ENCODE results near the gene AFF2.

AFF2 gene

DNA sequence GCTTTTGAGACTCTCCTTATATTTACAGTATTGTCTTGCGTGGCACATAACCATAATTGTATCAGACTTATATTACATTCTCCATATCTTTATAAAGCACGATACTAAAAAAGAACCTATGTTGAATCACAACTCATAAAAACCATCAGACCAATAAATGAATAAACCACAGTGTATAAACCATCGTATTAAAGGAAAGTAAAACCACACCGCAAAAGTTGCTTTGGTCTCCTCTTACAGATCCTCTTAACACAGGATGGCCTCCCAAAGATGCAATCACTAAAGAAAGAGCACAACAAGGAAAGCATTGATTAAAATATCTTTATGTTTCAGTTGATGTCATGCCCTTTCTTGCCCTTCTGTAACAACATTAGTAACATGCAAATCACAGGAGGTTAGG, 437.9 kb downstream of the AFF2 start:
- DNase-seq, result no peak

DNA sequence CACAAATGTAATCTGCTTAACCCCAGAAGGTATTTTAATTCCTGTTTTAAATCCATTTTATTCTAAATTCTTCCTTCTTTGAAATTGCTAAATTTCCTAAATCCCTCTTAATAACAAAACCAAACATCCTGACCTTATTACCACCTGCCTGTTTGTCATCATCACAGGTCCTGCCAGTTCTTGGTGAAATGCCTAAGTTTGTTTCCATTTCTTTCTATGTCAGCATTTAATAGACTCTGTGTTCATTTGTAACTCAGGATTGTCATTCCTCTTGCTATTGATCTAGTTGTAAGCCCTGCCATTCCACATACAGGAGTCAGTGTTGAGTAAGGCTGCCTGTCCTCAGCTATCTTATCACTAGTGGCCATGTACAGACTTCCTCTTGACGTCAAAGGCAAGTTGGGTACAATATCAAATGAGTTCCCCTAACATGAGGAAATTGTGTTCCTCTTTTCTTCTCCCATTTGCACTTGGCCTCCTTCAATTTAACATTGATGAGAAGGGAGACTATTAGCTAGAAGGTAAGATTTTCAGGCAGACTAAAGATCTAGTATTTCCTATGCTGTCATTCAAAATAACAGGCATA, 440.1 kb downstream of the AFF2 start:
- DNase-seq, result peak; percentile 1

DNA sequence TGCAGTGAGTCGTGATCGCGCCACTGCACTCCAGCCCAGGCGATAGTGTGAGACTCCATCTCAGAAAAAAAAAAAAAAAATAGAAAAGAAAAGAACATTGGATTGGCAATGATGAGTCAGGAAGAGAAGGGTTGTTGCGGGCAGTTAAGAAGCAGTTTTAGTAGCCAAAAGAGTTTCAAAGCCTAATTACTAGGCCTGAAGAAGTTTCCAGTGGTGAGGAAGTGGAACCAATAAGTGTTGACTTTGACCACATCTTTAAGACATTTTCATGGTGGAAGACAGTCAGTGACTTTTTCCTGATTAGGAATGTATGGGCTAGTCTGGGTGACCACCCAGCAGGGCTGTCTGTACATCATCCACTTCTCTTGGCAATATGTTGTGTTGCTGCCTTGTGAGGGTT, 442.3 kb downstream of the AFF2 start:
- DNase-seq, result no peak

DNA sequence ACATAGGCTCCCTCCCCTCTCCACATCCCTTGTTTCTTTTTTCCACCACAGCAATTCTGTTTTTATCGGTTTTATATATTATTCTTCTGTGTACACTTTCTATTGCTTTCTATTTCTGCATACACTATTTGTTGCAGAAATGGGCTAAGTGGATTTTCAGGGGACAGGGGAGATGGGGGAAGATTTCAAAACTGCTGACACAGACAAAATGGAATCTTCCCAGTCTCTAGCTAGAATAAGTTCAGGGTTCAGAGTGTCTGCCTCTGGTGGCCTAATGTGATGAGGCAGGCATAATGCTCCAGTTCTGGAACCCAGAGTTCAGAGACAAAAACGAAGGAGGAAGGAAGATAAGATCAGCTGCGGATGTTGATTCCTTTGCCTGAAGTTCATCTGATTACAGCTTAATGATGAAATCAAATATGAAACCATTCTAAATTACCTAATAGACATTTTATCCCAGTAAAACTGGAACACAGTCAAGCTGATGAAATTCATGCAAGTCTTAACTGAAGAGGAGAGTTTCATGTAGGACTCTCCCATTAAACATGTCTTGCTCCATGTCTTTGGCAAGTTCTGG, 447.1 kb downstream of the AFF2 start:
- DNase-seq, result no peak

DNA sequence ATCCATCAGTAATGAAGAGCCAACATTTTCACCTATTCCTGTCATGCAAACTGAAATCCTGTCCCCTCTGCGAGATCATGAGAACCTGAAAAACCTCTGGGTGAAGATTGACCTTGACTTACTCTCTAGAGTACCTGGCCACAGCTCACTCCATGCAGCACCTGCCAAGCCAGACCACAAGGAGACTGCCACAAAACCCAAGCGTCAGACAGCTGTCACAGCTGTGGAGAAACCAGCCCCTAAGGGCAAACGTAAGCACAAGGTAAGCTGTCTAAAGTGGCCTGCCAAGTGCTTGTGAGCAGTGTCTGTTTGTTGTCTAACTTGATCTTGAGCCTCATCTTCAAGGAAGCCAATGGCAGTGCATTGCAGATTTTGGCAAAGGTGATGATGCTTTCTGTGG, 455.9 kb downstream of the AFF2 start:
- no peak for DNase-seq

DNA sequence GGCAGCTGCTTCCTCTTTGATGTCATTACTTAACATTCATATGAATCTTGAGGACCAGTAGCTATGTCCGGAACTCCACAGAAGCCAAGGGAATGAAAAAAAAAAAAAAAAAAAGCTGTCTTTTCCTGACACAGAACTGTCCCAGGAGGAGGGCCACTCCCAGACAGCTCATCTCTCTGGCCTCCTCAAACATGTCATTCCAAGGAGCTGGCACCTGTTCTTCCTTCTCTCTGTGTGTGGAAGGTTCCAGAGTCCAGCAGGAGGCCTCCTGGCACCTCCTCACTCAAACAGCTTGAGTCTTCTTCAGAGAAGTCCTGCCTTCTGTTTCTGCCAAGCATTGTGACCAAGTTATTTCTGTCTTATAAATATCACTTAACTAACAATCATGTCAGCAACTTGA, 458.5 kb downstream of the AFF2 start:
- DNase-seq, result no peak

DNA sequence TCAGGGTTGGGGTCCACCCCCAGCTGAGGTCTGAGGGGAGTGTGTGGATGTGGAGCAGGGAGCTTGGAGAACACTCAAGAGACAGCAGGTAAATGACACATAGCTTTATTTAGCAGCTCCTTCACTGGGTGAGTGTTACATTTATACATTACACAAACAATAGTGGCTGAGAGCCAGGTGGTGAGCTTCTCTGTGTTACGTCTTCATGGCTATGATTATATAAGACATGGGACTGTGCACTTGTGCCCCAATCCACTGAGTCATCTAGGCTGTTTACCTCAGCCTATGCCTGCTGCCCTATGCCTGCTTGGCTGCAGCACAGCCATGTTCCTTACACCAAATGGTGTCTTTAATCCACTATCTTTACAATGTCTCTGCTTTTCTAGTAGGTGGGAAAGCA, 459.6 kb downstream of the AFF2 start:
- DNase-seq, result no peak

DNA sequence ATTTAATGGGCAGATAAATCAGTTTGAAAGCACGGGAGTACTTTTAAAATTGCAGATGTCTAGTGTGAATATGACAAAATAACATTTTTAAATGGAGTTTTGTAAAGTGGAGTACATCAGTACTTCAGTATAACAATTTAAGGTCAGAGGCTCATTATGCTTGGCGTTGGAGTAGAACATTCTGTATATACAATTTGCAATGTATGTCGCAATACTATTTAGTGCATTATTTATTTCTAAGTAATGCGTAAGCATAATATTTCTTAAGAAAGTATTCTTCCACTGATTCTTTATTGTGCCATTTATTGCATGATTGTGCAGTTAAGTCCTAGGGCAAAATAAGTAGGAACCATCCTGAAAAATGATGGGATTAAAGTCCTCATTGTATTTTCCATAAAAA, 461.6 kb downstream of the AFF2 start:
- DNase-seq, result no peak

DNA sequence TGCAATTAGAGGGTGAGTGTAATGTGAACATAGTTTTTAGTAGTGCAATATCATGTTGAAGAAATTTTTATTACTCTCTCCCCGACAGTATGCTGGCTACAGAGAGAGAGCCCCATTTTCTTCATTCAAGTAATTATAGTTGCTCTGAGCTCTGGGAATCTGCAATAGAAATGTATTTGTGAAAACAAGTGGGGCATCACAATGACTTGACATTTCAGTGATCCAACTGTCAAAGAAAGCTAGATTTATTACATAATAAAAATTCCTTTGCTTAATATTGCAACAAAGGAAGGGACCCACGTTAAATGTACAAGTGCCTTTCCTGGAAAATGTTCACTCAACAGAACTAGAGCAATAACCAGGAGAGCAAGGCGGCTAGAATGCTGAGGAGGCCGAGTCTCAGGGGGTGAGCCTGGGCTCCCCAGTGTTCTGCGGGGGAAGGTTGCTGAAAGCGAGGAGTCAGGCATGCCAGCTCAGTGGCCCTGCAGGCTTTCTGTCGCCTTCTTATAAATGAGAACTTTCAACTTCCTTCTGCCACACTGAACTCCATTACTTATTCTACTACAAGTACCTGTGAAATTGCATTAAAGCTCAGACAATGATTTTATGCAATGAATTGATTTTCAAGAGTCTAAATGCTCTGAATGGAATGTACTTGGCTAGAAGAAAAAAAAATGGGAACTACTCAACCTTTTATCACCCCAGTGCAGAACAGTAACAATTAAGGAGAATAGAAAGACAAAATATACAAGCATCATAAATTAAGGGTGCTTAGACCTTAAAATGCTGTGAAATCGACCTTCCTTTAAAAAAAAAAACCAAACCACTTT, 476.4 kb downstream of the AFF2 start:
- no peak for DNase-seq

DNA sequence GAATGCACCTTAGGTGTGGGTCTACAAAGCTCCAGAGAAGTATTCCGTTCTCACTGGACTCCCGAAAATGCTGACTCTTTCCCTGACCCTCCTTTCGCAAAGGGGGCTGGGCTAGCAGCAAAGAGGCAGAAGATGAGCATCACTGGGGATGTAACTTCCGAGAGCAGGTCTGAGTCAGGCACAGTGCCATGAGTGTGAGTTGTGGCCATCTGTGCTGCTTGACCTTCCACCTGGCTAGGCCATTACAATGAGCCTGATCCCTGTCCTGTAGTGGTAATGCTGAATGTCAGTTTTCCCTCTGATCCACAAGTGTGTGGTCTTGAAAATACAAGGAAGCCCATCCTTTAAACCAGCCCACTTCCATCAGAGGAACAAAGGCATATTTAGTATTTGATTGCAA, 479.4 kb downstream of the AFF2 start:
- DNase-seq, result no peak

DNA sequence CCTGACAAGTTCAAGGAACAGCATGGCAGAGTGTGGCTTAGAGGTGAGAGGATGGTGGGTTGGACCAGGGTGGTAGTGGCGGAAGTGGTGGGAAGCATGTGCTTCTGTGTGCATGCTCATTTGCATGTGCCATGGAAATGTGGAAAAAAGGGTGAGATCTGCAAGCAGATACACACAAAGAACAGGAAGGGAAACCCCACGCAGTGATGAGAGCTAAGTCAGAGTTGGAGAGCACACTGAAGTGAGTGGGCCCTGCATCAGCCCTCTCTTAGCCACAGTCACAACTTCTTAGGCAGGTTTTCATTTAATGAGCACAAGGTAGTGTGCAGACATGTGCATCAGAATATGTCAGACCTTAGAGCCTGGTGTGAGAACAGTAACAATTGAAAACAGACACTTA, 483.8 kb downstream of the AFF2 start:
- DNase-seq, result no peak

DNA sequence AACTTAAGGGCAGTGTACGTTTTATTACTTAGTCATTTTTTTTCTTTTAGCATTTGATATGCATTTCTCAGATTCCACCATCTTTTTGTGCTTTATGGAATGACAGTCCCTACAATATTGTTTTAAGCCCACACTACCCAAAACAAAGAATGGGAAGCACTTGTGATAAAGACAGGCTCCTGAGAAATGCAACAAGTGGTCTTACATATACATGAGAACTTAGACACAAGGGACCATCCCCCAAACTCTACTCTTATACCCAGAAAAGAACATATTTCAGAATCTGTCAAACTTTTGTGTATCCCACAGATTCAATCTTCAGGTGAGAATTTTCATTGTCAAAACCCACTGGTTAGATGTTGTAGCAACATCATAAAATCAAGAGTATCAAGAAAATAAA, 491.1 kb downstream of the AFF2 start:
- no peak for DNase-seq

DNA sequence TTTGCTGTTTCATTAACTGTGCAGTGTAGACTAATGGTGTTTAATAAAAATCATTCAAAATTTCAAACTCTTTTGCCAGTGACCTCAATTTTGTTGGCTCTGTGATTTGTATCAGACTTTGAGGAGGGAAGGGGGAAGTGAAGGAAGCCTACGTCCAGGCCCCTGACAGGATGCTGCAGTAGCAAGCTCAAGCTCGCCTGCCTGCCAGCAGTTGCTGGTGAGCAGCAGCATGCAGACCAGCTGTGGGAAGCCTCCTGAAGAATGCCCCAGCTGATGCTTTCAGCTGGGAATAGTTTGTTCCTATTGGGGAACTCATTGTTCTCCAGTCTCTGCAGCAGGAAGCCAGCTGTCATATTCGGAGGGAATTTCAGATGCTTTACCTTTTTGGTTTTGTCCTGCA, 495.2 kb downstream of the AFF2 start:
- DNase-seq, result no peak

DNA sequence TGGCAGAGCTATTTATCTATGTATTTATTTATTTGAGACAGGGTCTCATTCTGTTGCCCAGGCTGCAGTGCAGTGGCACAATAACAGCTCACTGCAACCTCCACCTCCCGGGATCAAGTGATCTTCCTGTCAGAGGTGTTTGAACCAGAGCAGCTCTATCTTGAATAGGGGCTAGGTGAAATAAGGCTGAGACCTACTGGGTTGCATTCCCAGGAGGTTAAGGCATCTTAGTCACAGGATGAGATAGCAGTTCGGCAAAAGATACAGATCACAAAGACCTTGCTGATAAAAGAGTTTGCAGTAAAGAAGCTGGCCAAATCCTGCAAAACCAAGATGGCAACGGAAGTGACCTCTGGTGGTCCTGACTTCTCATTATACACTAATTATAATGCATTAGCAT, 501.9 kb downstream of the AFF2 start:
- DNase-seq, result no peak

DNA sequence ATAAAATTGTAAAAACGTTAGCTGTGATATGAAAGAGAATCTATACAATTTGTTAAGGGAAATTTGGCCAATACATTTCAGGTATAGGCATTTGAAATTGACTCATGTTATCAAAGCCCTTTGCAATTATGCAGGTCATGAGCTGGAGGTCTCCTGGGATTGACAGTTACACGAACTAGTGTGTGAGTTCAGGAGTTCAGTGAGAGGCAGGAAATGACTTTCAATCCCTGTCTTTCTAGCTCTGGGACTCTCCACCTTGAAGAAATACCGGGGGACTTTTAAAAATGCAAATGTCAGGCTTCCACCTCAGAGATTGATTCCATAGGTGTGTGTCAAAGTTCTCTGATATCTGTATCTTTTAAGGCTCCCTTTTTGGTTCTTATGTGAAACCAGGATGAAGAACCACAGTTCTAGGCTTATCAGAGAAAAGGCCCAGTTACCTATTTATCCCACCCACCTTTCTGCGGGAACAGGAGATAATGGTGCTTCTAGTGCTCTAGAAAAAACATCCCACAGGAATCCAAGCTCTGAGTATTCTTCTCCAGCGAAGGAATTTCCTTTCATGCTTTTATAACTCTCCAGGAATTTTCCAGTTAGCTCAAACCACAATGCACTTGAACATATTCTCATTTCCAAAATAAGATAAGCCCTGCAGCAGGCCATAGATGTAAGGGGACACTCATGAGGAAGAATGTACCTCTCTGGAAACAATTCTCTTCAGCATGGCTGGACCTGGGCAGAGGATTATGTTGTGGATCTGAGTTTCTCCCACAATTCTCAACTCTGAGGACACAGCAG, 503.6 kb downstream of the AFF2 start:
- DNase-seq, result peak; percentile 35

DNA sequence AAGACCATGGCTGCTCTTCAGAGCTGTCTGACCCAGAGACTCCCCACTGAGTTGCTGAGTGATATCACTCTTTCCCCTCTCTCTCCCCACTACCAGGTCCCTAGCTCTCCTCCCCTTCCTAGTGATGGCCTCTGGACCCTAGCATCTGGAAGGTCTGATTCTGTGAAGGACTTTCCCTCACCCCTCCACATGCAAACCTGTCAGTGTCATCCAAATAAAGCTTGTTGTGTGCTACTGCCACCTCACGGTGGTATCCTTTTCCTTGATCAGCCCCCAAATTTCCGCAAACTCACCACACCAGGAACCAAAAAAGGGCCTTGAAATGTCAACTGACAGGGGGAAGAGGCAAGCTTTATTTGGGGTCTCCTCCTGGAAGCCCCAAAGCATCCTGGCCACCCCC, 504.5 kb downstream of the AFF2 start:
- no peak for DNase-seq

DNA sequence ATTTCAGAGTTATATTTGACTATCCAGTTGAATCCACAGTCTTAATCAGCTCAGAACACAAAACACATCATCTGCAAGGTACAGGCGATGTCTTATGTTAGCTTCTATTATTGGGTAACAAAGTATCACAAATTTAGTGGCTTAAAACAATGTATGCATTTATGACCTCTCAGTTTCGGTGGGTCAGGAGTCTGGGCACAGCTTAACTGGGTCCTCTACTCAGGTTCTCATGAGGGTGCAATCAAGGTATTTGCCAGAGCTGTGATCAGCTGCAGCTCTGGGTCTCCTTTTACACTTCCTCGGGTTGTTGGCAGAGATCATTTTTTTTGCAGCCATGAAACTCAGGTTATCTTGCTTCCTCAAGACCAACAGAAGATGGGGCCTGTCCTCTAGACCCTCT, 505.8 kb downstream of the AFF2 start:
- no peak for DNase-seq

DNA sequence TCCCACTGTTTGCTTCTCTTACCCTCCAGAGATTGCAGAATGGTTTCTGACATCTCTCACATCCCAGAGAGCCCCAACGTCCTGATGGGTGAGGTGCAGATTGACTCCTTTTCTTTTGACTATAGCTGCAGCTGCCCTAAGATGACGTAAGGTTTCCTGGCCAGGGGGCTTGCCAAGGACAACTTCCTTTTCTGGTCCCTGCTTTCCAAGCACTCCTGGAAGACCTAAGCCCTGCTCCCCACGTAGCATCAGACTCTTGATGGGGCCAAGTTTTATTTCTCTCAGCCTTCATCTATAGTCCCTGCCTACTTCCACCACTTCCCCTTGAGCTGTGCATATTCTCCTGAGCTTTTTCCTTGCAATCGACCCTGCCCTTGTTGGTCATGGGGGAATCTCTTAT, 507.0 kb downstream of the AFF2 start:
- DNase-seq, result no peak

DNA sequence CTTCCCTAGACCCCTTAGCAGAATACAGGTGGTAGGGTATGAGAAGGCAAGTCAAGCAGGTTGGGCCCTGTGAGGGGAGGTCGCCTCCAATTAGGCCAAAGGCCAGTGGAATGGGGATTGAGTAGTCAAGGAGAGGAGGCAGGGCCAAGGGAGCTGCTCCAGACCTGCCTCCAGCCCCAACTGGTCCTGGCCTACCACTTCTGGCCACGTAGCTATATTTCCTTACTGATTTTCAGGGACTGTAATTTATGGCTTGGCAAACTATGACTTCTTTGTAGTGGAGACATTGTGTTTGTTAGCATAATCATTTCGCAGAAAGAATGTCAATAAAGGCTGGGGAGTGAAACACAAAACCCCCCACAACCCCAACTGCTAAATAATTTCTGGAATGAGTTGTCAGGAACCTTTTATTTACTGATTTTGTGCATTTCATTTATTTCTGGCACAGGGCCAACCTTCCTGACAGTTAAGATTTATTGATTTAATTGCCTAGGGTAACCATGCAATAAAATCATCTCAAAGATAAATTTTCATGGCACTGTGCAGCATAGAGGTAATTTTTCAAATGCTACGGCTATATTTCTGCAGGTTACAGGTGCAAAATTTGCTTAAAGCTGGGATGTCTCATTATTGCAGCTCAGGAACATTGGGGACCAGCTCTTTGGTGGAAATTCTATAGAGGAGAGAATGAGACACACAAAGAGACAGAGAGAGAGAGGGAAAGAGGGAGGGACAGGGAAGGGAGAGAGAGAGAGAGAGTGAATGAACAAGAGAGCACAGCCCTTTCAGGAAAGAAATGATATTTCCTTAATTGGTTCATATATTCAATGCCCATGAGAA, 509.8 kb downstream of the AFF2 start:
- DNase-seq, result no peak

DNA sequence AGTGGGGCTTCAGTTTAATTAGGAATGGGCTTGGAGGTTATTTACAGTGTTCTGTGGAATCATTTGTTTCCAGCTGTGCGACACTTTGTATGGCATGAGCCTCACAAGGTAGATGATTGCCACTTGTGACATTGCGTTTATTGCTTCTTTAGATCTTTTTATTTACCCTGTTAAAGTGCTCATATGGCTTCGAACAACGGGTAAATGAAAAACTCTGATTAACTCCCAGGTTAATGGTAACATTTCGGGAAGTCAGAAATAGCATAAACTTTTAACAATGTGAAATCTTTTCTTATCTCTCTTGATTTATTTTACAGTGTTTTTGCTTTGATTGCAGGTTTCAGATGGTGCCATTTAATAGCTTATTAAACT, 510.4 kb downstream of the AFF2 start:
- DNase-seq, result no peak

DNA sequence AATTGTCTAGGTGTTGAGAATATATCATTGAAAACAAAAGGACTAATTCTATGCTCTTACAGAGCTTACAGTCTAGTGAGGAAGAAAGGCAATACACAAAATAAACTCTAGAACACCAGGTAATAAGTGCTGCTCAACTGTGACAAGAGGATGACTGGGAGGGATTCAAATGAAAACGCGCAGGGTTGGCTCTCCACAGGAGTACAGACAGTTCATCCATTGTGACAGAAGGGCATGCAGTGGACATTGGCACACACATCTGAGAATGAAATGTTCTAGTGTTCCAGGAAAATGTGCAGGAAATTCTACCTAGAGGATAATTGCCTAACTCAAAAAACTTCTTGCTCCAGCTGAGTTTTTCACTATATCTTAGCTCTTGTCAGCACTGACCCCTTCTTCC, 512.7 kb downstream of the AFF2 start:
- no peak for DNase-seq

DNA sequence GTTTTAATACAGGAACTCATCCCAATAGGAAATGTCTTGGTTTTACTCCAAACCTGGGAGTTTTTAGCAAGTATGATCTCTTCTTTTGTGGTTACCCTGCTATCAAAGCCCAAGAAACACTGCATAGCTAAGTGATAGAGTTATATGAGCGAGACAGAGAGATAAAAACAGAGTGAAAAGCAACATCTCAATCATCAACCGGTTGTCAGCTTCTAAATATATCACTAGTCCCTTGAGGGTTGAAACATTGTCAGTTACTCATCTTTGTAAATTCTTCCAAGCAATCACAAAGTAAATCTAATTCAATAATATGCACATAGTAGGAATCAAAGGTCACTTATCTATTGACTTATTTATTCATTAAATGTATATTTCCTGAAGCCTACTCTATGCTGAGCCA, 520.7 kb downstream of the AFF2 start:
- DNase-seq, result peak; percentile 41

DNA sequence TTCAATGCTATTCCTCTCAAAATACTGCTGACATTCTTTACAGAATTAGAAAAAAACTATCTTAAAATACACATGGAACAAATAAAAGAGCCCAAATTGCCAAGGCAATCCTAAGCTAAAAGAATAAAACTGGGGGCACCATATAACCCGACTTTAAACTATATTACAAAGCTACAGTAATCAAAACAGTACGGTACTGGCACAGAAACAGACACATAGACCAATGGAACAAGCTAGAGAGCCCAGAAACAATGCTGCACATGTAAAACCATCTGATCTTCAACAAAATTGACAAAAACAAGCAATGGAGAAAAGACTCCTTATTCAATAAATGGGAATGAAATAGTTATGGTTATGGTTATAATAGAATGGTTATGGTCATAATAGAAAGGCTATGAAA, 522.1 kb downstream of the AFF2 start:
- no peak for DNase-seq
